Tibial nerve (tissue), 4 donors: ENCODE data around the gene C5. TPM values are rescaled to one million over a fixed set of nuclear protein-coding genes. Genes with fewer than 3 reads are reported as not detected.

ENCODE experiments used
- DNase-seq, 2 donors: peaks; one replicate each; pipeline ENCODE4 v3.0.0-alpha.2; 2019; ENCODE audit warnings: low spot score in 2 of 2
- H3K27ac ChIP-seq, 4 donors: fragments of 200-600 bp; sonication (generic) in 3 of 4; one replicate each; pipeline ENCODE4 v1.5.1; 2017 to 2019; ENCODE audit warnings: mild to moderate bottlenecking in 1 of 4
- H3K27me3 ChIP-seq, 2 donors: fragments of 200-600 bp; sonication (generic) in 1 of 2; one replicate each; pipeline versions ENCODE4 v1.5.1 to v1.6.0; 2017 to 2019
- H3K36me3 ChIP-seq, 3 donors: fragments of 200-600 bp; sonication (generic); one replicate each; pipeline ENCODE4 v1.5.1; 2018 to 2019
- H3K4me1 ChIP-seq, 4 donors: fragments of 200-600 bp; sonication (generic) in 3 of 4; one replicate each; pipeline ENCODE4 v1.5.1; 2017 to 2019
- H3K4me3 ChIP-seq, 4 donors: fragments of 200-600 bp; sonication (generic) in 3 of 4; one replicate each; pipeline ENCODE4 v1.5.1; 2017 to 2019; ENCODE audit warnings: mild to moderate bottlenecking in 1 of 4, moderate library complexity in 1 of 4
- H3K9me3 ChIP-seq, 4 donors: fragments of 200-600 bp; sonication (generic) in 3 of 4; one replicate each; pipeline ENCODE4 v1.5.1; 2017 to 2019
- EP300 ChIP-seq, 2 donors: sonication (generic); formaldehyde crosslinking; IDR thresholded peaks; one replicate each; pipeline ENCODE4 v1.6.1; 2017; ENCODE audit warnings: antibody characterized with exemption in 2 of 2, mild to moderate bottlenecking in 1 of 2
- POLR2A ChIP-seq, 2 donors: fragments of 450-650 bp; IDR thresholded peaks; one replicate each; pipeline ENCODE4 v1.6.1; 2017; ENCODE audit warnings: antibody characterized with exemption in 2 of 2, mild to moderate bottlenecking in 2 of 2, moderate library complexity in 2 of 2
- WGBS, 2 donors: methylation state at CpG; one replicate each; pipeline ENCODE4 v1.1.5; 2018; 5-methylcytosine and 5-hydroxymethylcytosine counted together
- total RNA-seq, 4 donors: library from RNA; depleted of rRNA; stranded (reverse); fragments of >200 nt; gene quantifications; one replicate each; pipeline ENCODE4 v1.1.0, GENCODE V29; 2016
- TF ChIP-seq, protein P1 (sequence below), 5 experiments: fragments of 200-600 bp in 3 of 5; fragments of 450-650 bp in 2 of 5; sonication (generic) in 3 of 5; IDR thresholded peaks; one replicate each; pipeline ENCODE4 v1.5.1; 2016 to 2019; ENCODE audit warnings: antibody characterized with exemption in 5 of 5, mild to moderate bottlenecking in 3 of 5, moderate library complexity in 2 of 5

Gene C5
- total RNA-seq, 4 donors from 2014 or later: 18.9 to 33.0 (median 23.2) TPM

DNA sequence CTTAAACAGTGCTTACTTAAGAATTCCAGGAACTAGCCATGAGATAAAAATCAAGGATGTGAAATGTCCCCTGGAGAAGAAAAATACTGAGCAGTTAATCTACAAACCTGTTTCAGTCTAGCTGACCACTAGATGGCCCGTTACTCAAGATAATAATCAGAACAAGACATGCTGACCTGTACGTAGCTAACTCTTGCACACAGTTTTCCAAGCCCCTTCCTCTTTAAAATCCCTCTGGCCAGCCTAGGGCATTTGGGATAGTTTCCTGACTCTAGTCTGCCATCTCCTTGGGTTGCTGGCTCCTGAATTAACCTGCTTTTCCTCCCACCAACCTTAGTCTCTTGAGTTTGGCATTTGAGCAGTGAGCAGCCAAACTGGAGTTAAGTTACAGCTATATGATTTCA lies 64.3 kb downstream of the C5 start:
- peak in 1 of 2 donors; percentile 54 for DNase-seq
- no peak for TF ChIP-seq POLR2A (IDR thresholded peaks at IDR 0.05)
- TF ChIP-seq, protein P1, sequence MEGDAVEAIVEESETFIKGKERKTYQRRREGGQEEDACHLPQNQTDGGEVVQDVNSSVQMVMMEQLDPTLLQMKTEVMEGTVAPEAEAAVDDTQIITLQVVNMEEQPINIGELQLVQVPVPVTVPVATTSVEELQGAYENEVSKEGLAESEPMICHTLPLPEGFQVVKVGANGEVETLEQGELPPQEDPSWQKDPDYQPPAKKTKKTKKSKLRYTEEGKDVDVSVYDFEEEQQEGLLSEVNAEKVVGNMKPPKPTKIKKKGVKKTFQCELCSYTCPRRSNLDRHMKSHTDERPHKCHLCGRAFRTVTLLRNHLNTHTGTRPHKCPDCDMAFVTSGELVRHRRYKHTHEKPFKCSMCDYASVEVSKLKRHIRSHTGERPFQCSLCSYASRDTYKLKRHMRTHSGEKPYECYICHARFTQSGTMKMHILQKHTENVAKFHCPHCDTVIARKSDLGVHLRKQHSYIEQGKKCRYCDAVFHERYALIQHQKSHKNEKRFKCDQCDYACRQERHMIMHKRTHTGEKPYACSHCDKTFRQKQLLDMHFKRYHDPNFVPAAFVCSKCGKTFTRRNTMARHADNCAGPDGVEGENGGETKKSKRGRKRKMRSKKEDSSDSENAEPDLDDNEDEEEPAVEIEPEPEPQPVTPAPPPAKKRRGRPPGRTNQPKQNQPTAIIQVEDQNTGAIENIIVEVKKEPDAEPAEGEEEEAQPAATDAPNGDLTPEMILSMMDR (IDR thresholded peaks at IDR 0.05): peak; percentile 41 to 63 (median 49)
- no peak for TF ChIP-seq EP300 (IDR thresholded peaks at IDR 0.05)
- H3K4me1 ChIP-seq: no peaks in the 10 kb centered on the region
- 5 to 12% methylated on average over 2 of the region's 2 CpGs for WGBS, 2 donors
- H3K27me3 ChIP-seq: no peaks in the 10 kb centered on the region
- no peak overlapping the region for H3K27ac ChIP-seq
- peaks cover 0 to 34% (median 2%) of the 10 kb centered on the region in 3 donors for H3K36me3 ChIP-seq
- no peak overlapping the region for H3K4me3 ChIP-seq
- no peaks in the 10 kb centered on the region for H3K9me3 ChIP-seq

GRCh38 chr9:120983259-120983837 lies 66.7 kb downstream of the C5 start:
- Histone ChIP-seq H3K27ac (peak overlapping the region in 1 of 4 donors; percentile 36), H3K36me3 (peaks cover 0 to 32% (median 0%) of the 10 kb centered on the region in 3 donors), H3K4me1 (no peaks in the 10 kb centered on the region), H3K4me3 (no peak overlapping the region), H3K27me3 (no peaks in the 10 kb centered on the region), H3K9me3 (no peaks in the 10 kb centered on the region)
- 86 to 92% methylated on average over 3 of the region's 3 CpGs for WGBS, 2 donors
- TF ChIP-seq, protein P1 (IDR thresholded peaks at IDR 0.05): no peak
- DNase-seq: no peak

DNA sequence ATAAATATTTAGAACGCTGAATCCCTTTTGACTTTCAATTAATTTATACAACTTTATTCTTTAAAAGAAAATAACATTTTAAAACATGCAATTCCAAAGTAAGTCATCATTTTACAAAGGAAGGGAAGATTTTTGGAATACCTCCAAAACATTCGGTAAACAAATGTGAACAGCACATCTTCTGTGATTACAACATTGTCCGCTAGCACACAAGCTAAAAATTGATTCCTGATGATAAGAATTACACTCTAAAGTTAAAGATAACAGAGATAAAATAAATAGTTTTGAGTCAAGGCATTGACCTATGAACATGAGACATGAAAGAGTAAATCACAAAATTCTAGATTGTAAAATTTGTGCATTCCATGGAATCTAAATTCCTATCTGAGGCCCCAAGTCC lies 67.2 kb downstream of the C5 start:
- DNase-seq: no peak
- no peaks in the 10 kb centered on the region for H3K4me1 ChIP-seq
- peaks cover 0 to 27% (median 0%) of the 10 kb centered on the region in 3 donors for H3K36me3 ChIP-seq
- H3K9me3 ChIP-seq: no peaks in the 10 kb centered on the region
- no peak overlapping the region for H3K4me3 ChIP-seq
- no peak for TF ChIP-seq EP300 (IDR thresholded peaks at IDR 0.05)
- TF ChIP-seq POLR2A (IDR thresholded peaks at IDR 0.05): no peak
- TF ChIP-seq, protein P1 (IDR thresholded peaks at IDR 0.05): no peak
- H3K27ac ChIP-seq: peak overlapping the region in 1 of 4 donors; percentile 36
- WGBS, 2 donors: 50 to 54% methylated on average over 3 of the region's 3 CpGs
- H3K27me3 ChIP-seq: no peaks in the 10 kb centered on the region

DNA sequence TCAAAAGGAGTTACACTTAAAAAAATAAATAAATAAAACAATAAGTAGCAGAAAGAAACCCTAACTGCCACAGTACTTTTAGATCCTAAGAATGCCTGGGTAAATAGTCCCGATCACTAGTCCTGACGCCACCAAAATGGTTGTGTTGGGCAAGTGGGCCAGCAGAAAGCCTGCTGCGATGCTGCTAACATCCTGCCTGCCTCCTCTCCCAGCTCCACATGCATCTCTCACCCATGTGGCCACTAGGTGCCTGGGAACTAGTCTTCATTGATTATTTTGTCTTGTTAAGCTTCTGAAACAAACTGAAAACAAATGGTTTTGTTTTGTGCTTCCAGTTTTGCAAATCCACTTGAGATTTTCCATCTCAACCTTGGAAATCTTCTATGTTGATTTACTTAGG lies 69.1 kb downstream of the C5 start:
- H3K4me1 ChIP-seq: no peaks in the 10 kb centered on the region

GRCh38 chr9:120979797-120980196 lies 70.3 kb downstream of the C5 start:
- TF ChIP-seq POLR2A (IDR thresholded peaks at IDR 0.05) (no peak), EP300 (IDR thresholded peaks at IDR 0.05) (no peak)
- TF ChIP-seq, protein P1 (IDR thresholded peaks at IDR 0.05): no peak
- H3K27me3 ChIP-seq: no peaks in the 10 kb centered on the region
- H3K9me3 ChIP-seq: no peaks in the 10 kb centered on the region
- WGBS, 2 donors: 89 to 93% methylated on average over 8 of the region's 8 CpGs
- H3K4me3 ChIP-seq: no peak overlapping the region
- DNase-seq: no peak
- no peak overlapping the region for H3K27ac ChIP-seq
- peaks cover 0 to 31% (median 0%) of the 10 kb centered on the region in 3 donors for H3K36me3 ChIP-seq
- H3K4me1 ChIP-seq: no peaks in the 10 kb centered on the region

More for the DNA sequence above, 69.1 kb downstream of the C5 start:
- TF ChIP-seq, protein P1 (IDR thresholded peaks at IDR 0.05): no peak
- TF ChIP-seq POLR2A (IDR thresholded peaks at IDR 0.05) (no peak), EP300 (IDR thresholded peaks at IDR 0.05) (no peak)
- Histone ChIP-seq H3K27me3 (no peaks in the 10 kb centered on the region), H3K27ac (no peak overlapping the region), H3K9me3 (no peaks in the 10 kb centered on the region), H3K36me3 (peaks cover 0 to 31% (median 0%) of the 10 kb centered on the region in 3 donors), H3K4me3 (no peak overlapping the region)
- 93 to 96% methylated on average over 3 of the region's 3 CpGs for WGBS, 2 donors
- DNase-seq: no peak
